H7 (cell line): ENCODE measurements around the gene BAHD1. TPM values are rescaled to one million over a fixed set of nuclear protein-coding genes. Genes with fewer than 3 reads are reported as not detected.

Experiments
- DNase-seq: peaks from one replicate; pipeline ENCODE4 v3.0.0; 2012
- H3K27me3 ChIP-seq: 2 replicates; pipeline ENCODE4 v1.6.0; 2011; ENCODE audit warnings: mild to moderate bottlenecking, low read length; ENCODE audit not compliant: control insufficient read depth, insufficient read depth
- H3K36me3 ChIP-seq: replicated peaks from 2 replicates; pipeline ENCODE4 v1.5.1; 2011; ENCODE audit warnings: low read length; ENCODE audit not compliant: control insufficient read depth, insufficient read depth
- H3K4me3 ChIP-seq: 2 replicates; pipeline ENCODE4 v1.5.1; 2011; ENCODE audit warnings: low read depth, mild to moderate bottlenecking, control low read depth, low read length, moderate library complexity; ENCODE audit not compliant: insufficient read depth
- total RNA-seq: library from RNA; depleted of rRNA; stranded (reverse); fragments of >200 nt; shearing (Covaris generic); gene quantifications from 2 replicates; pipeline ENCODE4 v1.2.3, GENCODE V29; 2014

Gene BAHD1
- total RNA-seq, 1 experiment from 2014 or later = 47.4 TPM

- Histone ChIP-seq H3K36me3 (no peaks in the 10 kb centered on the region), H3K27me3 (no peaks in the 10 kb centered on the region), H3K4me3 (no peak overlapping the region)
- DNase-seq = no peak
Observed at GRCh38 chr15:40479024-40479423, 38.3 kb downstream of the BAHD1 start.

GRCh38 chr15:40481341-40482074 lies 40.8 kb downstream of the BAHD1 start:
- Histone ChIP-seq H3K36me3 (no peaks in the 10 kb centered on the region), H3K27me3 (no peaks in the 10 kb centered on the region; the same call in 1 of the 2 replicates)
- DNase-seq = no peak

GRCh38 chr15:40483919-40484318 lies 43.2 kb downstream of the BAHD1 start:
- Histone ChIP-seq H3K4me3 (no peak overlapping the region), H3K27me3 (no peaks in the 10 kb centered on the region; the same call in 1 of the 2 replicates), H3K36me3 (no peaks in the 10 kb centered on the region)
- no peak for DNase-seq

More at GRCh38 chr15:40481341-40482074, 40.8 kb downstream of the BAHD1 start:
- no peak overlapping the region for H3K4me3 ChIP-seq

- DNase-seq = no peak
- no peak overlapping the region for H3K4me3 ChIP-seq
- H3K27me3 ChIP-seq = no peaks in the 10 kb centered on the region; the same call in 1 of the 2 replicates
- H3K36me3 ChIP-seq = no peaks in the 10 kb centered on the region
Observed at GRCh38 chr15:40486066-40486770, 45.5 kb downstream of the BAHD1 start.

- no peaks in the 10 kb centered on the region; the same call in 1 of the 2 replicates for H3K27me3 ChIP-seq
- no peak overlapping the region for H3K4me3 ChIP-seq
- no peak for DNase-seq
- H3K36me3 ChIP-seq = no peaks in the 10 kb centered on the region
Observed at GRCh38 chr15:40487816-40488682, 47.3 kb downstream of the BAHD1 start.

- H3K27me3 ChIP-seq = no peaks in the 10 kb centered on the region; the same call in 1 of the 2 replicates
- no peak overlapping the region for H3K4me3 ChIP-seq
- H3K36me3 ChIP-seq = no peaks in the 10 kb centered on the region
- no peak for DNase-seq
Observed at GRCh38 chr15:40489274-40490175, 48.8 kb downstream of the BAHD1 start.

GRCh38 chr15:40493089-40493840 lies 52.5 kb downstream of the BAHD1 start:
- no peaks in the 10 kb centered on the region for H3K36me3 ChIP-seq
- H3K4me3 ChIP-seq = no peak overlapping the region
- no peak for DNase-seq
- no peaks in the 10 kb centered on the region for H3K27me3 ChIP-seq

- H3K4me3 ChIP-seq = no peak overlapping the region
- no peak for DNase-seq
Observed at GRCh38 chr15:40495516-40495915, 54.8 kb downstream of the BAHD1 start.

GRCh38 chr15:40498418-40498817 lies 57.7 kb downstream of the BAHD1 start:
- DNase-seq = no peak
- no peak overlapping the region for H3K4me3 ChIP-seq

More at GRCh38 chr15:40495516-40495915, 54.8 kb downstream of the BAHD1 start:
- no peaks in the 10 kb centered on the region for H3K36me3 ChIP-seq
- H3K27me3 ChIP-seq = no peaks in the 10 kb centered on the region

GRCh38 chr15:40498891-40499290 lies 58.1 kb downstream of the BAHD1 start:
- H3K36me3 ChIP-seq = no peaks in the 10 kb centered on the region
- no peaks in the 10 kb centered on the region for H3K27me3 ChIP-seq
- DNase-seq = no peak
- H3K4me3 ChIP-seq = no peak overlapping the region

More at GRCh38 chr15:40498418-40498817, 57.7 kb downstream of the BAHD1 start:
- H3K36me3 ChIP-seq = no peaks in the 10 kb centered on the region
- H3K27me3 ChIP-seq = no peaks in the 10 kb centered on the region

- Histone ChIP-seq H3K27me3 (no peaks in the 10 kb centered on the region), H3K4me3 (no peak overlapping the region), H3K36me3 (no peaks in the 10 kb centered on the region)
- DNase-seq = no peak
Observed at GRCh38 chr15:40499931-40500330, 59.2 kb downstream of the BAHD1 start.

GRCh38 chr15:40500568-40501330 lies 60.0 kb downstream of the BAHD1 start:
- no peaks in the 10 kb centered on the region for H3K27me3 ChIP-seq
- no peaks in the 10 kb centered on the region for H3K36me3 ChIP-seq
- no peak overlapping the region for H3K4me3 ChIP-seq
- DNase-seq = no peak
